CD8-positive, alpha-beta memory T cell (primary cell): ENCODE results near the gene MYL6. TPM values are rescaled to one million over a fixed set of nuclear protein-coding genes. Genes with fewer than 3 reads are reported as not detected.

Source experiments
- CTCF ChIA-PET: fragments of 350-600 bp; sonication (Branson Sonifier 250); formaldehyde crosslinking; loops from one replicate; lab custom pipeline; 2021; ENCODE audit warnings: antibody characterized with exemption; lab: Charles Lee
- POLR2A ChIA-PET: fragments of 350-600 bp; sonication (Branson Sonifier 250); formaldehyde crosslinking; loops from one replicate; lab custom pipeline; 2021; ENCODE audit warnings: antibody characterized with exemption; lab: Charles Lee
- DNase-seq, 5 donors: peaks; one replicate each; pipeline versions ENCODE4 v3.0.0 to v3.0.0-alpha.2; 2020 to 2022; ENCODE audit warnings: mixed read lengths in 1 of 5
- H3K27ac ChIP-seq: one replicate; pipeline ENCODE4 v1.7.0; 2013; ENCODE audit warnings: low read depth, mild to moderate bottlenecking, low read length, moderate library complexity
- H3K27me3 ChIP-seq: 2 replicates; pipeline ENCODE4 v1.7.0; 2013; ENCODE audit warnings: low read length, mild to moderate bottlenecking; ENCODE audit not compliant: insufficient read depth, poor library complexity, severe bottlenecking
- H3K36me3 ChIP-seq: 2 replicates; pipeline ENCODE4 v1.7.0; 2013; ENCODE audit warnings: mild to moderate bottlenecking, low read length, moderate library complexity; ENCODE audit not compliant: insufficient read depth
- H3K4me1 ChIP-seq: 2 replicates; pipeline ENCODE4 v1.7.0; 2013; ENCODE audit warnings: mild to moderate bottlenecking, low read length, moderate library complexity; ENCODE audit not compliant: insufficient read depth
- H3K4me3 ChIP-seq: 2 replicates; pipeline ENCODE4 v1.7.0; 2013; ENCODE audit warnings: mild to moderate bottlenecking, low read length
- H3K9me3 ChIP-seq: 2 replicates; pipeline ENCODE4 v1.7.0; 2013; ENCODE audit warnings: mild to moderate bottlenecking, low read length
- H3K27ac Mint-ChIP-seq, 8 donors: one replicate each; pipeline ENCODE4 v1.8.0; 2020 to 2021; ENCODE audit warnings: mixed read lengths in 8 of 8, mild to moderate bottlenecking in 6 of 8, inconsistent platforms in 3 of 8, moderate library complexity in 3 of 8
- H3K27me3 Mint-ChIP-seq, 2 donors: one replicate each; pipeline ENCODE4 v1.8.0; 2020 to 2021; ENCODE audit warnings: mixed read lengths in 2 of 2, mild to moderate bottlenecking in 1 of 2, moderate library complexity in 1 of 2
- H3K36me3 Mint-ChIP-seq, 3 donors: one replicate each; pipeline ENCODE4 v1.8.0; 2020 to 2021; ENCODE audit warnings: mixed read lengths in 3 of 3, inconsistent platforms in 1 of 3, mild to moderate bottlenecking in 1 of 3
- H3K4me1 Mint-ChIP-seq, 3 donors: one replicate each; pipeline ENCODE4 v1.8.0; 2020 to 2021; ENCODE audit warnings: mixed read lengths in 3 of 3, inconsistent platforms in 1 of 3, mild to moderate bottlenecking in 1 of 3
- H3K4me3 Mint-ChIP-seq, 7 donors: one replicate each; pipeline ENCODE4 v1.8.0; 2020 to 2021; ENCODE audit warnings: mixed read lengths in 7 of 7, mild to moderate bottlenecking in 6 of 7, moderate library complexity in 4 of 7, inconsistent platforms in 2 of 7
- H3K9me3 Mint-ChIP-seq, 5 donors: one replicate each; pipeline ENCODE4 v1.8.0; 2020 to 2022; ENCODE audit warnings: mixed read lengths in 5 of 5, mild to moderate bottlenecking in 3 of 5, moderate library complexity in 2 of 5, inconsistent platforms in 1 of 5
- polyA plus RNA-seq: library from polyadenylated mRNA; unstranded; fragments of 300-500 nt; fragmentation: Illumina TruSeq; gene quantifications from one replicate; pipeline ENCODE4 v1.2.3, GENCODE V29; 2021
- total RNA-seq, 2 experiments: library from RNA; stranded (reverse); gene quantifications; one replicate each; pipeline ENCODE4 v1.2.3, GENCODE V29; 2021

MYL6 gene
- total and polyA plus RNA-seq, 3 experiments from 2014 or later = 1,010 to 2,423 (median 1,017) TPM

DNA sequence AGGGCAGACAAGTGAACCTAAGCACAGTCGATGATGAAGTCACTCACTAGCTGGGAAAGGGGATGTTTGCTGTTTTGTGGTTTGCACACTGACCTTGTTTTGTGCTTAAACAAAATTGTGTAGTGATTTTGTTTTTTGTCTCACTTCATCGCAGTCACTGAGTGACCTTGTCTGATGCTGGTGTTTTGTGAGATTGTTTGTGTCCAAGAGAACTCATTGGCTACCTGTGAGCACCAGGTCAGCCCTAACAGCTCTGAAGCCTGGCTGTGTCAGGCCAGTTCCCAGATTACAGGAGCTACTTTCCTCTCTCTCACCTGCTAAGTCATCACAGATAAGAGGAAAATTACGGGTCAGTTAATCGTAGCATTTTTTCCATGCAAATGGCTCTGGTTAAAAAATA, 34.0 kb upstream of the MYL6 start:
- POLR2A ChIA-PET = interaction anchor here (0.6 to 3.2 kb wide), 2 partner anchors 66 to 580 kb away, joined by 4 to 25 read pairs; partner anchors contain the start of gene SMARCC2
- no peaks in the 10 kb centered on the region for H3K27me3 Mint-ChIP-seq
- peaks cover 0 to 40% (median 0%) of the 10 kb centered on the region in 3 donors for H3K36me3 Mint-ChIP-seq
- CTCF ChIA-PET = interaction anchor here (0.8 to 8.6 kb wide), 4 partner anchors 15 to 340 kb away, joined by 3 to 121 read pairs (median 4); partner anchors contain the start of gene SMARCC2
- no peaks in the 10 kb centered on the region for H3K27me3 ChIP-seq
- H3K27ac ChIP-seq = no peak overlapping the region
- H3K9me3 Mint-ChIP-seq = no peaks in the 10 kb centered on the region
- H3K36me3 ChIP-seq = no peaks in the 10 kb centered on the region
- no peak overlapping the region for H3K4me3 ChIP-seq
- H3K9me3 ChIP-seq = no peaks in the 10 kb centered on the region
- H3K27ac Mint-ChIP-seq = peak overlapping the region in 7 of 8 donors; percentile 17 to 84 (median 64)
- no peak for DNase-seq
- H3K4me1 ChIP-seq = peaks cover 35% of the 10 kb centered on the region
- peaks cover 42 to 45% (median 44%) of the 10 kb centered on the region in 3 donors for H3K4me1 Mint-ChIP-seq
- no peak overlapping the region for H3K4me3 Mint-ChIP-seq

DNA sequence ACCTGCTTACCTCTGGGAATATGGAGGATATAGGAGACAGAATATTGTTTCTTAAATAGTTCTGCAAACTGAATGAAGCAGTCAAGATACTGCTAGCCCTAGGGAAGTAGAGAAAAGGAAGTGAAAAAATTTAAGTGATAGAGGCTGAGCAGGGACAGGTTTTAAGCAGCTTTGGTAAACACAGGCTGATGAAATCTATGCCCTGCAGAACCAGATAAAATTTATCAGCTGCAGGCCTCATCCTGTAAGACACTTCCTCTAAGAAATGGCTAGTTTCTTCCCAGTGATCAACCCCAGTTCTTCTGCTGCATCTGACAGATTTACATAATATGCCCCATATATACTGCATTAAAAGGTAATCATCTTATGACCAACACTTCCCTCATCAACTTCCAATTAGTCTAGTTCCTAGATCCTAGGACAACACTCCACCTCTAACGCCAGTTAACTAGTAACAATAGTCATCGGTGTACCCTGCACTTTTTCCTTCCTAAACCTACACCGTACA, 31.4 kb upstream of the MYL6 start:
- Mint-ChIP-seq H3K9me3 (no peaks in the 10 kb centered on the region), H3K36me3 (peaks cover 13 to 42% (median 20%) of the 10 kb centered on the region in 3 donors), H3K27ac (peak overlapping the region; percentile 87 to 99 (median 95)), H3K4me3 (peak overlapping the region; percentile 46 to 99 (median 98)), H3K27me3 (peaks cover 0 to 2% of the 10 kb centered on the region in 2 donors), H3K4me1 (peaks cover 53 to 62% (median 59%) of the 10 kb centered on the region in 3 donors)
- CTCF ChIA-PET = interaction anchor here (0.6 to 8.6 kb wide), 21 partner anchors 9 to 344 kb away, joined by 3 to 121 read pairs (median 5); partner anchors contain the start of genes CNPY2, MYL6, MYL6B and PA2G4
- no peak for DNase-seq
- peaks cover 17% of the 10 kb centered on the region for H3K36me3 ChIP-seq
- peak overlapping the region; percentile 2 for H3K4me3 ChIP-seq
- peak overlapping the region; percentile 73 for H3K27ac ChIP-seq
- H3K27me3 ChIP-seq = no peaks in the 10 kb centered on the region
- H3K4me1 ChIP-seq = peaks cover 48% of the 10 kb centered on the region
- POLR2A ChIA-PET = interaction anchor here (0.6 to 4.5 kb wide), 5 partner anchors 9 to 96 kb away, joined by 3 to 58 read pairs (median 23); partner anchors contain the start of genes MYL6, PA2G4, RNF41 and SMARCC2
- no peaks in the 10 kb centered on the region for H3K9me3 ChIP-seq

DNA sequence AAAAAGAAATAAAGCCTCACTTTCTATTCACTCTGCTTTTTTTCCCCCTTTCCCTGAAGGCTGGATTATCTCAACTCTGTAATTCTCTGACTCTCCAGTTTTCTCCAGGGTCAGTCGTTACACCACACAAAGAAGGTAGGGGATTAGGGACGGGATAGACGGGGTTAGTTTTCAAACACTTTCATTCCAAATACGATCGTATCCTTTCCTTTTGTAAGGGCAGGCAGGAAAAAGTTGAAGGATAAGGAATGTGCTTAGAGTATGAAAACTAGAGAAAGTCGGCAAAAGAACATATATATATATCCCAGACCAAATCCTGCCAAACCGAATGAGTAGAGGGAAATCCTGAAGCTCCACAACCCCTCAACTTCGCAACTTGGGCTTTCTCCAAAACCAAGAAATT, 30.7 kb upstream of the MYL6 start:
- no peak for DNase-seq
- peak overlapping the region; percentile 73 for H3K27ac ChIP-seq
- Mint-ChIP-seq H3K27me3 (peaks cover 0 to 2% of the 10 kb centered on the region in 2 donors), H3K36me3 (peaks cover 20 to 43% (median 27%) of the 10 kb centered on the region in 3 donors), H3K4me3 (peak overlapping the region; percentile 86 to 99 (median 98)), H3K4me1 (peaks cover 60 to 69% (median 66%) of the 10 kb centered on the region in 3 donors), H3K27ac (peak overlapping the region; percentile 90 to 99 (median 95)), H3K9me3 (no peaks in the 10 kb centered on the region)
- peak overlapping the region; percentile 47 for H3K4me3 ChIP-seq
- peaks cover 24% of the 10 kb centered on the region for H3K36me3 ChIP-seq
- peaks cover 50% of the 10 kb centered on the region for H3K4me1 ChIP-seq
- no peaks in the 10 kb centered on the region for H3K27me3 ChIP-seq
- ChIA-PET POLR2A (interaction anchor here (0.5 to 4.5 kb wide), 16 partner anchors 10 to 309 kb away, joined by 3 to 58 read pairs (median 6); partner anchors contain the start of genes IL23A, MYL6, MYL6B and ORMDL2), CTCF (interaction anchor here (0.8 to 8.6 kb wide), 16 partner anchors 8 to 501 kb away, joined by 3 to 121 read pairs (median 5); partner anchors contain the start of genes CD63, COQ10A, MYL6 and MYL6B)
- H3K9me3 ChIP-seq = no peaks in the 10 kb centered on the region

DNA sequence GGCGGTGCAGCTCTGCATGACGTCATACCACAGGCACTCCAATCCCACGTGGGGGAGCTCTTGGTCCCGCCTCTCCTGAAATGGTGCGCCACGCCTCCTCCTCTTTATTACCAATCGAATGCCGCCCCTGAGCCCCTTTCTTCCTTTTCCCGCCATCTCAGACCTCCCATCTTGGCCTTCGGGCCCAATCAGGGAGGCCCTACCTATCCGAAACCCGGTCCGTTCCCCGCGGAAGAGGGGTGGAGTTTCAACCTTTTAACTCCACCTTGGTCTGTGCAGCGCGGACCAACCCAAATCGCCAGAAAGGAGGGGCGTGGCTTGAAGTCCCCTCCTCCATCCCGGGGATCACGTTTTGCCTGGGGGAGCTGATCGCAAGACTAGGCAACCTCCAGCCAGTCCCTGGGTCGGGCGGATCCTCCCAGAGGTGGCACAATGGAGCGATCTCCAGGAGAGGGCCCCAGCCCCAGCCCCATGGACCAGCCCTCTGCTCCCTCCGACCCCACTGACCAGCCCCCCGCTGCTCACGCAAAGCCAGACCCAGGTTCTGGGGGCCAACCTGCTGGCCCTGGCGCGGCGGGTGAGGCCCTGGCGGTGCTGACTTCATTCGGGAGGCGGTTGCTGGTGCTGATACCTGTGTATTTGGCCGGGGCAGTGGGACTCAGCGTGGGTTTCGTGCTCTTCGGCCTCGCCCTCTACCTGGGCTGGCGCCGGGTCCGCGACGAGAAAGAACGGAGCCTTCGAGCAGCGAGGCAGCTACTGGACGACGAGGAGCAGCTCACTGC, 30.1 kb upstream of the MYL6 start, which contains the start of gene ESYT1:
ESYT1 (plus strand) TSS at position 380 of the 782 bp plus-strand sequence; CDS start at position 433, 53 bp downstream.
- ChIA-PET POLR2A (interaction anchor here (0.5 to 4.5 kb wide), 20 partner anchors 9 to 310 kb away, joined by 3 to 58 read pairs (median 6); partner anchors contain the start of genes IL23A, MYL6, MYL6B and ORMDL2), CTCF (interaction anchor here (0.6 to 8.6 kb wide), 19 partner anchors 8 to 501 kb away, joined by 3 to 121 read pairs (median 5); partner anchors contain the start of genes CD63, COQ10A, MYL6 and MYL6B)
- H3K27me3 ChIP-seq = no peaks in the 10 kb centered on the region
- peaks cover 50% of the 10 kb centered on the region for H3K4me1 ChIP-seq
- H3K27me3 Mint-ChIP-seq = peaks cover 0 to 2% of the 10 kb centered on the region in 2 donors
- peaks cover 22 to 44% (median 27%) of the 10 kb centered on the region in 3 donors for H3K36me3 Mint-ChIP-seq
- DNase-seq = peak; percentile 94 to 99 (median 99)
- H3K27ac ChIP-seq = peak within 1 kb of the TSS; percentile 90
- no peaks in the 10 kb centered on the region for H3K9me3 ChIP-seq
- peak within 1 kb of the TSS; percentile 90 to 99 (median 98) for H3K27ac Mint-ChIP-seq
- no peaks in the 10 kb centered on the region for H3K9me3 Mint-ChIP-seq
- peaks cover 27% of the 10 kb centered on the region for H3K36me3 ChIP-seq
- H3K4me1 Mint-ChIP-seq = peaks cover 59 to 71% (median 69%) of the 10 kb centered on the region in 3 donors
- peak within 1 kb of the TSS; percentile 86 to 99 (median 98) for H3K4me3 Mint-ChIP-seq
- peak within 1 kb of the TSS; percentile 90 for H3K4me3 ChIP-seq

DNA sequence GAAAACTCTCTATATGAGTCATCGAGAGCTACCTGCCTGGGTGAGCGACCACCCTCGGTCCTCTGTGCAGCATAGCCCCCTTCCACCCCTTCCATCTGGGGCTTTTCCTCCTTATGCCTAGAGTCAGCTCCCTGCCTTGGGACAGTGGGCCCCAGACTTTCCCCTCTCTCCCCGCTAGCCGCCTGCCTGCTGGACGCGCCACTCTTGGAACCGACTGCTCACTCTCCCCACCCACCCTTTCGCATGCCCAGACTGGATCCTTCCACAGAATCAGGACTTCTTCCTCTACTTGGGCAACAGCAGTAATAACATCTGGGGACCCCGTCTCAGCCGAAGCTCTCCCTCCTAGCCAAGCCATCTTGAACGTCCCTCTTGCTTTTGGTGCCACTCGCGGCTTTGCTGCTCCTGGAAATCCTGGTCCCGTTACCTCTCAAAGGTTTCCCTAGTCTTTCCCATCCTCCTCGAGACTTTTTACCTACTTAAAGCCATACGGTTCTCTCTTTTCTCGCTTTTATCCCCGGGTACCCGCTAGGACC, 29.4 kb upstream of the MYL6 start:
- Histone ChIP-seq H3K27me3 (no peaks in the 10 kb centered on the region), H3K36me3 (peaks cover 33% of the 10 kb centered on the region), H3K27ac (peak overlapping the region; percentile 90), H3K9me3 (no peaks in the 10 kb centered on the region), H3K4me1 (peaks cover 54% of the 10 kb centered on the region), H3K4me3 (peak overlapping the region; percentile 90)
- H3K9me3 Mint-ChIP-seq = no peaks in the 10 kb centered on the region
- DNase-seq = peak in 2 of 5 donors; percentile 26 to 49
- peaks cover 0 to 2% of the 10 kb centered on the region in 2 donors for H3K27me3 Mint-ChIP-seq
- peak overlapping the region; percentile 86 to 99 (median 98) for H3K4me3 Mint-ChIP-seq
- peak overlapping the region; percentile 90 to 99 (median 98) for H3K27ac Mint-ChIP-seq
- peaks cover 26 to 51% (median 27%) of the 10 kb centered on the region in 3 donors for H3K36me3 Mint-ChIP-seq
- POLR2A ChIA-PET = interaction anchor here (0.6 to 4.5 kb wide), 17 partner anchors 8 to 311 kb away, joined by 3 to 58 read pairs (median 6); partner anchors contain the start of genes IL23A, MYL6, MYL6B and ORMDL2
- peaks cover 58 to 74% (median 71%) of the 10 kb centered on the region in 3 donors for H3K4me1 Mint-ChIP-seq
- CTCF ChIA-PET = interaction anchor here (0.6 to 8.6 kb wide), 15 partner anchors 11 to 500 kb away, joined by 3 to 121 read pairs (median 5); partner anchors contain the start of genes CD63, MYL6, MYL6B and PA2G4

DNA sequence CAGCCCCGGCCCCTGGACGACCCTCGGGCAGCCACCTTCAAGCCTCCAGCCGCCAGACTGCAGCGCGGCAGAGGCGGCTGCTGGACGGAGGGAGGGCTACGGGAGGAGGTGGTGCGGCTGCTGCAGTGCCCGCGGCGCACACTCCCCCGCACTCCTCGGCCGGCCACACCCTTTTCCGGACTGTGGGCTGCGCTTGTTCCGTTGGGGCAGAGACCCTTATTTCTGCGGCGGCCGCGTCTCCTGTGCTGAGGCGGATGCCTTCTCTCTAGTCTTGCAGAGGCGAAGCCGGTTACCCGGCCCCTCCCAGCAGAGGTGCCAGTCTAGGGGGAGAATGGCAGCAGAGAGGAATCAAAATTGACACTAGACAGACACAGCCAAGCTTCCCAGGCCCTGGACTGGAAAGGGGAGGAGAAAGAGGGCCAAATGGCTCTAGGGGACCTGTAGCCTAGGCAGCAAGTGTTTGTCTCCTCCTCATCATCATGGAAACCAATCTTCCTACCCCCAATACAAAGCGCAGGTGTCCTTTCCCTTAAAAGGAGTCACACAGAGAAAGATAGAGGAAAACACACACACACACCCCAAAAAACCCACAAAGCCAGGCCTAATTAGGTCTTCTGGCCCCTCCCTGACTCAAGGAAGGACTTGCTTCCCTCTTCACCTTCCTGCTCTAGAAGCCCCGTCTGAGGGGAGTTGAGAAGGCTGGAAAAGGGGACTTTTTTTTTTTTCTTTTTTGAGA, 28.8 kb upstream of the MYL6 start:
- H3K27ac Mint-ChIP-seq = peak overlapping the region; percentile 90 to 99 (median 98)
- peaks cover 40% of the 10 kb centered on the region for H3K36me3 ChIP-seq
- CTCF ChIA-PET = interaction anchor here (0.9 to 8.6 kb wide), 10 partner anchors 10 to 335 kb away, joined by 3 to 121 read pairs (median 8); partner anchors contain the start of genes MYL6, MYL6B, RPL41 and SMARCC2
- peak overlapping the region; percentile 90 for H3K4me3 ChIP-seq
- POLR2A ChIA-PET = interaction anchor here (0.9 to 4.5 kb wide), 9 partner anchors 8 to 60 kb away, joined by 3 to 58 read pairs (median 9); partner anchors contain the start of genes MYL6, PA2G4, RPL41 and SMARCC2
- peaks cover 0 to 2% of the 10 kb centered on the region in 2 donors for H3K27me3 Mint-ChIP-seq
- H3K9me3 ChIP-seq = no peaks in the 10 kb centered on the region
- H3K36me3 Mint-ChIP-seq = peaks cover 27 to 56% (median 28%) of the 10 kb centered on the region in 3 donors
- H3K9me3 Mint-ChIP-seq = no peaks in the 10 kb centered on the region
- H3K27me3 ChIP-seq = no peaks in the 10 kb centered on the region
- peak overlapping the region; percentile 86 to 99 (median 98) for H3K4me3 Mint-ChIP-seq
- peaks cover 56 to 68% (median 65%) of the 10 kb centered on the region in 3 donors for H3K4me1 Mint-ChIP-seq
- peak overlapping the region; percentile 90 for H3K27ac ChIP-seq
- H3K4me1 ChIP-seq = peaks cover 59% of the 10 kb centered on the region
- peak; percentile 65 to 87 (median 78) for DNase-seq
